Stimulated activated naive CD8-positive, alpha-beta T cell treated with anti-CD3 and anti-CD28 coated beads, Interleukin-15, Interleukin-2, amounts not matched to agents 100 U/mL and 50 U/mL, for 24 hours (primary cell): ENCODE results near the gene ANKRD23.

Source experiments
- ATAC-seq: fragments of 150-1000 bp; cut with Tn5 transposase; one replicate; pipeline ENCODE4 v1.10.0; 2021
- DNase-seq: peaks from one replicate; pipeline ENCODE4 v3.0.0; 2021

ANKRD23 gene

GRCh38 chr2:96838345-96839292, 5.2 kb downstream of the ANKRD23 start:
- no peak for ATAC-seq

DNA sequence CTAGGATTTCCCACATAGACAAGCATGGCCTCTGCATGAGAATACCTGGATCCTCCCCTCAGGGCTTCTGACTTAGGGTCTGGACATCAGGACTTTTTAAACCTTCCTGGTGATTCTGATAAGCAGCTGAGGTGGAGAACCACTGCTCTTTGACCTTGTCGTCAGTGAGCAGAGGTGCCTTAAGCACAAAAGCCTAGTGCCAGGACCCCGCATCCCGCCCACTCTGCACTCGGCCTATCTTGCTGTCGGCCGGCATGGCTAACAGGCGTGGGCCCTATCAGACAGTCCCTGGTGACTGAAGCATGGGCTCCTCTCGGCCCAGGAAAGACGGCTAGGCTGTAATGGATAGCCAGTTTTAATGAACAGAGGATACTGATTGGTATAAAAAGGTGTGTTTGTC, 6.2 kb downstream of the ANKRD23 start:
- ATAC-seq (no peak), DNase-seq (no peak)

More at GRCh38 chr2:96838345-96839292, 5.2 kb downstream of the ANKRD23 start:
- DNase-seq = no peak

DNA sequence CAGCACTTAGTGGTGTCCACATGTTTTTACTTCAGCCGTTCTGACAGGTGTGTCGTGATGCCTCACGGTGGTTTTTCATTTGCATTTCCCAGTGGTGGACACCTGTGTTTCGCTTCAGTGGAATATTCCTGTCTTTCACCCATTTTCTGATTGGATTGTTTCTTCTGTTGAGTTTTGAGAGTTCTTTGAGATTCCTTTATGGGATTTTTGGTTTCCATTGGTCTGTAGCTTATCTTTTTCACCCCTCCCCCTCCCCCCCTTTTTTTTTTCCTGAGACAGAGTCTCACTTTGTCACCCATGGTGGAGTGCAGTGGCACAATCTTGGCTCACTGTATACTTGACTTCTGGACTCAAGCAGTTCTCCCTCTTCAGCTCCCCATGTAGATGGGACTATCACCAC, 8.0 kb downstream of the ANKRD23 start:
- DNase-seq = no peak
- ATAC-seq = no peak

GRCh38 chr2:96832754-96833507, 10.9 kb downstream of the ANKRD23 start:
- no peak for ATAC-seq
- no peak for DNase-seq

DNA sequence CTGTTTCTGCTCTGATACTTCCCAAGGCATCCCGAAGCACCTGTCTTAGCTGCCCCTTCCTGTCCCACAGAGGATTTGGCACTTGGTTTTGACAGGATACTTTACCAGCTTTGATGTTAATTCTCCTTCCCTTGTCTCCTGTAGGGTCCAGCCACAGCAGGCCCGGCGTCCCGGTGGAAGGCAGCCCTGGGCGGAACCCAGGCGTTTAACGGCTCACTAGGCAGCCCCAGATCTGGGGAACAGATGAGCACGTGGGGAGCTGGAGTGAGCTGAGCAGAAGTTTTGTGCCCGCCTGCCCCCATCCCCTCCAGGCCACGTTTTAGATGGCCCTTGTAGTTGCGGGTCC, 11.4 kb downstream of the ANKRD23 start:
- DNase-seq (no peak), ATAC-seq (no peak)

DNA sequence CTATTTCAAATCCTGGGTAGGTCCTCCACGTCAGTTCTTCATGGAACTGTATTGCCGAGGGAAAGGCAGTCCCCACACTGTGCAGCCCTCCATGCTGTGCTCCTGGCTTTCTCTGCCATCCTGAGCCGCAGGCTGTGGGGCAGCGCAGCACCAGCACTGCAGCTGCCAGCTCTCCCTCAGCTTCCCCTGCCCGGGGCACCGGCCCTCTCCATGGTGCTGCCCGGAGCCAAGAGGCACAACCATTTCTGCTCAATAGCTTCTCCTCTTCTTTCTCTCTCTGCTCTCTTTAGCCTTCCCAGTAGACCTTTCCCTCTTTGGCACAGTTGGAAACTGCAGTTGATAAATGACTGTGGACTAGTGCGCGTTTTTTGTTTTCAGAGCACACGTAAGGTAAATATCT, 12.1 kb downstream of the ANKRD23 start:
- DNase-seq (no peak), ATAC-seq (no peak)

GRCh38 chr2:96830044-96830562, 13.7 kb downstream of the ANKRD23 start:
- DNase-seq (no peak), ATAC-seq (no peak)

GRCh38 chr2:96828874-96829273, 14.9 kb downstream of the ANKRD23 start:
- ATAC-seq (no peak), DNase-seq (no peak)

- ATAC-seq (no peak), DNase-seq (no peak)
Measured at GRCh38 chr2:96828436-96828835, 15.4 kb downstream of the ANKRD23 start.

DNA sequence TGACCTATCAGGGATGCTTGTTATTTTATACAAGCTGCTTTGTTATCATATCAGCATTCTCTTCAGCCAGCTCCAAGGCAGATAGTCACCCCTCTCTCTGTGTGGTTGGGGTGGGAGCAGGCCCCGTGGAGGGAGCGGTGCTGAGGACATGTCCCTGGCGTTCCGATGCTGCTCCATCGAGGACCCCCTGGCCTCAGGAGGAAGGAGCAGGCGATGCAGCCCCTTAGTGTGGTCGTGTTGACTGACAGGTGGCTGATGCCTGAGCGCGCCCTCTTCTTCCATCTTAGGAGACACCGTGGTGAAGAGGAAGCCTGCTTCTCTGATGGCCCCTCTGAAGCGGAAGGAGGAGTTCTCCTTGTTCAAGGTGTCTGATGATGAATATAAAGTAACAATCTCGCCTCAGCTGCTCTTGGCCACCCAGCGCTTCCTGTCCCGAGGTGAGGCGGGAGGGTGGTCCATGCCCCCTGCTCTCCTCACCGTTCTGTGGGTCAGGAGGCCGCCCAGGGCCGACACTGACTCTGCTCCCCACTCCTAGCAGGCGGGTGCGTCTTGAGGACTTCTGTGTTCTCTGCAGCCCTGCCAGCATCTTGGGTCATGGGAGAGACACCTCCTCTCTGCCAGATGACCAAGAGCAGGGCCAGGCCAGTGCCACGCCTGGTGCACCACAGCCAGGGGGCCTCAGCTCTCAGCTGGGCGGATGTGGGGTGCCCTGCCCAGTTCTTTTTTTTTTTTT, 17.1 kb downstream of the ANKRD23 start:
- ATAC-seq (no peak), DNase-seq (no peak)

DNA sequence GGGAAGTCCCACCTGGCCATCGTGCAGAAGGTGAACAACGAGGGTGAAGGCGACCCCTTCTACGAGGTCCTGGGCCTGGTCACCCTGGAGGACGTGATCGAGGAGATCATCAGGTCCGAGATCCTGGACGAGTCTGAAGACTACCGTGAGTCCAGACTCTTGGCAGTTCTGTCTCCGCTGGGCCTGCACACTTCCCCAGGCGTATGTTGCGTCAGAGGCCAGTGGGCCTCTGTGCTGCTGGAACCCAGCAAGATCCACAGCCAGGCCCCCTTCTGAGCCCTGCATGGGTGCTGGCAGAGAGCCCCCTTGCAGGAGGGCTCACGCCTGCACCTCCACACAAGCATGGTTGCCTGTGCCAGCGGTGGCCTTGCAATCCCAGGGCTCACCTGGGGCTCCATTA, 18.8 kb downstream of the ANKRD23 start:
- DNase-seq = no peak
- ATAC-seq = no peak

GRCh38 chr2:96824079-96824870, 19.5 kb downstream of the ANKRD23 start:
- no peak for DNase-seq
- no peak for ATAC-seq

GRCh38 chr2:96823198-96823597, 20.6 kb downstream of the ANKRD23 start:
- no peak for ATAC-seq

DNA sequence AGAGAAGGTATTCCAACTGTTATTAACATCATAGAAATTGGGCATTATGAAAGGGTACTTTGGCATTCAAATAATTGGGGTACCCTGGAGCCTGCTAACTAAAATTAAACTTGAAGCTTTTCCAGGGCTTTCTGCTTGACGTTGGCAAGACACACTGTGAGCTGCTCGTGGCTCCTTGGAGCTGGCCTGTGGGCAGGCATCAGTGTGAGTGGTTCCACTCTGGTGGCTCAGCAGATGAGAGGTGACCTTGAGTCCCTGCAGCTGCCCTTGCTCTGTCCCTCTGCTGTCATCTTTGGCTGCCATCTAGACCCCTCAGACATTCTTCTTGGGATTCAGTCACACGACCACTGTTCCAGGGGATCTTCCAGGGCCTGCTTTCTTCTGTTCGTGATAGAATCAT, 21.0 kb downstream of the ANKRD23 start:
- ATAC-seq (no peak), DNase-seq (no peak)

More at GRCh38 chr2:96823198-96823597, 20.6 kb downstream of the ANKRD23 start:
- no peak for DNase-seq

- ATAC-seq (no peak), DNase-seq (no peak)
Measured at GRCh38 chr2:96821113-96821675, 22.6 kb downstream of the ANKRD23 start.

DNA sequence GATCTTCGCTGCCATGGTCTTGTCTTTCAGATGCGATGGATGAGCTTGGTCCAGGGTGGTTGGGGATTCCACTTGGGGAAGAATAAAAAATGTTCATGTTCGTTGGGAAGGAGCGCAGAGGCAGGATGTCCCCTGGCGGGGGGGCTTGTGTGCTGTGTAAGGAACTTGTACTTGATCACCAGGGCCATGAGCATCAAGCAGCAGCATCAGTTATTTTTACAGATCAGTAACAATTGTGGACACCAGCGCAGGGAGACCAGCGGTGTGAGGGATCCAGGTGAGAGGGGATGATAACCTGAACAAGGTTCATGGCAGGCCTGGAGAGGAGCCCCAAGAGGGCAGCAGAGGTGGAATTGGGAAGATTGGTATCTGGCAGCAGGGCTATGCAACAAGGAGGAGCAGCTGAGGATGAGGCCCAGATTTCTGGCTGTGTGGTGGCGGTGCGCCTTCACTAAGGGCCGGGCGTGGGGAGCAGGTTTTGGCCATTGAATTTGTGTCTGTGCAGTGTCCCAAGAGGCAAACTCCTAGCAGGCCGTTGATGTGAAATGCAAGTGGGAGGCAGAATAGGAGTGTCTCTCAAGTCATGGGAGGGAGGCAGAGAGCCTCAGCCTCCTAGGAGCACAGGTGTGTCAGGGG, 23.8 kb downstream of the ANKRD23 start:
- no peak for ATAC-seq

DNA sequence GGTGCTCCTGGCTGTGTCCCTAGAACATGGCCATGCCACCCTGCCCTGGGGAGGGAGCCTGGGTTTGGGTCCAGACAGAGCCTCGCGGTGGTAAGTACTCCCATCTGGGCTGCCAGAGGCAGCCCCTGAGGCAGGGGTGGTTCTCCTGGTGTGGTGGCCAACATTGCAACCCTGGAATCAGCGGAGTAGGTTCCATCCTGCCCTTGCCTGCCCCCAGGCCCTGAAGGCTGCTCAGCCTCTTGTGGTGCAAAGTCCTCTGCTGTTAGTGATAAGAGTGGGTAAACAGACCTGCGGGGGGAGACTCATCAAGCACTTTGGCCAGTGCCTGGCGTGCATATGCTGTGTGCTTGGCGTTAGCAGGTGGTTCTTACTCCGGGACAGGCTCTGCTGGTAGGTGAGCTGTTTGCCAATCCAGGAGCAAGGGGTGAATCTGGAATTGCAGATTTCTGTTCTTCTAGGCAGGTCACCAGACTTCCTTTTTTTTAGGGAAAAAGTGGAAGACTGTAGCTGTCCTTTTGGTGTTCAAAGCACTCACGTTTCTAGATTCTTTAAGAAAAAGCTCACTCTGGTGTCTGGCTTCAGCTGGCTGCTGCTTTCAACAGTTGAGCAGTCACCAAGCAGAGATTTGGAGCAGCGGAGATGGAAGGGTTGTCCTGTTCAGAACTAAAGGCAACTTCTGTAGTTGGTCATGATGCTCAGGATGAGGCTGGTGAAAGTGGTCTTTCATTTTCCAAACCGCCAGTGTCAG, 24.5 kb downstream of the ANKRD23 start:
- DNase-seq (no peak), ATAC-seq (no peak)

More for the DNA sequence above, 23.8 kb downstream of the ANKRD23 start:
- DNase-seq = no peak

DNA sequence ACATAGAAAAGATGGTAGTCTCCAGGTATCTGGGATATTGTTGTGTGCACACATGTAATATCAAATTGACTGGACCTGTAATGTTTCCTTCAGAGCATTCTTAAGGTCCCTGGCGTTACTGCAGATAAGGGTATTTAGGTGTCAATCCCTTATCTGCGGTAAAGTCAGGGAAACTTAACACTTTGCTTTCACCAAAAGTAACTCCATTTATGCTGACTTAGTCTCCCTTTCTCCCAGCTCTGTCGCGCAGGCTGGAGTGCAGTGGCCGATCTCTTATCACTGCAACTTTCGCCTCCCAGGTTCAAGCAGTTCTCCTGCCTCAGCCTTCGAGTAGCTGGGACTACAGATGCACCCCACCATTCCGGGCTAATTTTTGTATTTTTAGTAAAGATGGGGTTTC, 25.9 kb downstream of the ANKRD23 start:
- no peak for DNase-seq
- no peak for ATAC-seq

GRCh38 chr2:96816836-96817702, 26.8 kb downstream of the ANKRD23 start:
- DNase-seq = no peak
- no peak for ATAC-seq
